GM18870 (cell line): ENCODE measurements around the gene FXYD6.
"Not testable (repeated sequence)": the region's sequence is repeated elsewhere in the genome, so short reads cannot be mapped to it uniquely, and the experiment has no call there.

ENCODE experiments used
- ATAC-seq: cut with Tn5 transposase; IDR thresholded peaks from one replicate; pipeline ENCODE4 v1.9.1; 2021; ENCODE audit warnings: moderate library complexity; ENCODE audit not compliant: unreplicated experiment

FXYD6 gene

GRCh38 chr11:117871784-117872183 lies 4.7 kb downstream of the FXYD6 start:
- no peak for ATAC-seq

GRCh38 chr11:117871160-117871559 lies 5.3 kb downstream of the FXYD6 start:
- ATAC-seq = no peak

- ATAC-seq = no peak
These were observed 6.1 kb downstream of the FXYD6 start for GRCh38 chr11:117870103-117870952.

DNA sequence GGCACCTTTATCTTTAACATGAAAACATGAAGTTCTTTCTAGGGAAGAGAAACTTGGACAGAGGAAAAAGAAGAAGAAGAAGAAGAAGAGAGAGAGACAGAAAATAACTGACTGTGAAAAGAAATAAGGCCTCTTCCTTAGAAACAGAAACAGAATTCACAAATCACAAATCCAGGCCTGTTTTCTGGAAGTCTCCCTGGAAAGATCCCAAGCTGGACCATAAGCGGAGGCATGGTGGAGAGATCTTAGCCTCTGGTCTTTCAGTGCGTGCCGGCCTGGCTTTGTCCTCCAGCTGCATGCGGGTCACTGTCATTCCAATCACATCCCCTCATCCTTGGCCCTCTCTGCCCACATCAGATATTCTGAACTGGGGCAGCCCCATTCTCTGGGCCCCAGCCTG lies 6.9 kb downstream of the FXYD6 start:
- ATAC-seq = no peak

- ATAC-seq = no peak
These were observed 7.5 kb downstream of the FXYD6 start for GRCh38 chr11:117868815-117869561.

DNA sequence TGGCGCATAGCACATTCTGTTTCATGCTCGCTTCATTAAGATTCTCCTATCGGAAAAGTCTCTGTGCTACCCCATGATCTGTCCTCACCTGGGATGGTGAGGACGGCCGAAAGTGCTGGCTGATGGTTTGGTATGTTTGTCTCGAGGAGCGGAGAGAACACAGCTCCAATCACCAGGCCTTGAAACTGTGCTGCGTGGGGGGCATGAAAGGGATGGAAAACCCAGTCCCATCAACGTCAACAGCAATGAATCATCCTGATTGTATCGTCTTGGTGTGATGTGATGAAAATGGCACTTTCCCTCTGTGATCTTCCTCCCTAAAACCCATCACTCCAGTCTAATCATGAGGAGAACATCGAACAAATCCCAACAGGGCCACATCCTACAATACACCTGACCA lies 8.4 kb downstream of the FXYD6 start:
- ATAC-seq = no peak

DNA sequence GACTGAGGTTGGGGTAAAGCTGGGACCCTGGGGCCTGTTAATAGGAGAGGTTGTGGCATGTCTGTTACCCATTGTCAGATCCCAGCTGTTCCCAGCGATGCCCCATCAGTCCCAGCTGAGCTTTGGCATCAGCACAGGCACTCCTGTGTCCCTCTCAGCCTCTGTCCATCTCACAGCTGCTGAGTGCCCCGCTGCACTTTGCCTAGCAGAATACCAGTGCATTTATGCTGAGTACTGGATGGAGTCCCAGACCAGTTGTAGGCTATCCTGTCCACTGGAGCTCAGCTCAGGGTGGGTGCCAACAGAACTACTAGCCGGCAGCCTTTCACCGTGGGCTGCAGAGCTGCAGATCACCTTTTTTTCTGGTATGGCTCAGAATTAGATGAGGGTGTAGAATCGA lies 9.9 kb downstream of the FXYD6 start:
- ATAC-seq = no peak

DNA sequence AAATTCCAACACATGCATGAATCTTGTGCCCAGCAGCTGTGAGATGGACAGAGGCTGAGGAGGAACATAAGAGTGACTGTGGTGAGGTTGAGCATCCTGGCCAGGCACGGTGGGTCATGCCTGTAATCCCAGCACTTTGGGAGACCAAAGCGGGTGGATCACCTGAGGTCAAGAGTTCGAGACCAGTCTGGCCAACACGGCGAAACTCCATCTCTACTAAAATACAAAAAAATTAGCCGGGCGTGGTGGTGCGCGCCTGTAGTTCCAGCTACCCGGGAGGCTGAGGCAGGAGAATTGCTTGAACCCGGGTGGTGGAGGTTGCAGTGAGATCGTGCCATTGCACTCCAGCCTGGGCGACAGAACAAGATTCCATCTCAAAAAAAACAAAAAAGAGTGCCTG lies 10.9 kb downstream of the FXYD6 start:
- ATAC-seq = not testable (repeated sequence)

- no peak for ATAC-seq
These were observed 13.1 kb downstream of the FXYD6 start for GRCh38 chr11:117863383-117863782.

- ATAC-seq = no peak
These were observed 13.7 kb downstream of the FXYD6 start for GRCh38 chr11:117862753-117863152.

GRCh38 chr11:117862019-117862725 lies 14.3 kb downstream of the FXYD6 start:
- no peak for ATAC-seq

DNA sequence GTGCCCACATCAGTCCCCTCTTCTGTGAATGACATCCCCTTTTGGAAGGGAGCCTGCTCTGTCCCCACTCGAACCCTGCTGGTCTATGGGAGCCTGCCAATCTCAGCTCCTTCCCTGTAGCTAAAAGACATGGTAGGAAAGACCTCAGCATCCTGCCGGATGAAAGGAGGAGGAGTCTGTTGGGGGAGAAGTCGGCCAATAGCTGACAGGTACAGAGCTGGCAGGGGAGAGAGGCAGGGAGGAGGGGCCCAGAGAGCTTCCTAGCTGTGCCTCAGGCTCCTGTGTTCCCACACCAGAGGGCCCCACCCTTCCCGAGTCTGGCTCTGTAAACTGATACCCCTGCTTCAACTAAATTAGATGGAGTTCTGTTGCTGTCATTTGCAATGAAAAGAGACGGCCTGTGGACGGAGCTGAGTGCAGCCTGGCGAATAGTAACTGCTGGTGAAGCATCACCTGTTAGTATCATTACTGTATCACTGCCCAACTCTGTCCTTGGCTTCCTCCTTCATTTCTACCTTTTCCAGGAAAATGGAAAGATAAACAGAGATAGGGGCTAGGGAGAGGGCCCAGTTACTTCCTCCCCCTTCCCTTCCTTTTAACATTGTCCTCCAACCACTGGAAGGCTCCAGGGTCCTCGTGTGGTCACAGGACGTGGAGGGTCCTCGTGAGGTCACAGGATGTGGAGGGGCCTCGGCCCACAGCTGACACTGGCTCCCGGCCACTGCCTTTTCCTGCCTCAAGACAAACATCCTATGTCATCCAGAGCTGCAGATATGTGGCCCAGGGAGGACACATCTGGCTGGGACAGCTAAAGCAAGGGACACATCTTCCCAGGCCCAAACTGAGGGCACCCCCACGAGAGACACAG lies 15.1 kb downstream of the FXYD6 start:
- ATAC-seq = no peak

GRCh38 chr11:117860139-117860538 lies 16.3 kb downstream of the FXYD6 start:
- no peak for ATAC-seq

GRCh38 chr11:117859488-117860112 lies 16.9 kb downstream of the FXYD6 start:
- no peak for ATAC-seq

DNA sequence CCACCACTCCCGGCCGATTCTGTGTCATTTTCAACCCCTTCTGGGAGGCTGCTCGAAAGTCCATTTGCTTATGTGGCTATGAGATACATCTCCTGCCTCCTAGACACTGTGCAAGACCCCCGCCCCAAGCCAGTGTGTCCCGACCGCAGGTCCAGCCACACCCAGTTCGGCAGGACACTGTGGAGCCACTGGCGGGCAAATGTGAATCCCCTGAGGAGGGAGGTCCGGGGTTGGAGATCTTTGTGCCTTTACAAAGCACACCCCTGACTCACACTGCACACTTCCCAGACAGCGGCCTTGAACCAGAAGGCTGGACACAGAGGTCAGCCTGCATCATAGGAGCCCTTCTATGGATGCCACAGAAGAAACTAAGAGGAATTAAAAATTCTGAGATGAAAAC lies 17.4 kb downstream of the FXYD6 start:
- no peak for ATAC-seq

- no peak for ATAC-seq
These were observed 18.6 kb downstream of the FXYD6 start for GRCh38 chr11:117857734-117858414.

DNA sequence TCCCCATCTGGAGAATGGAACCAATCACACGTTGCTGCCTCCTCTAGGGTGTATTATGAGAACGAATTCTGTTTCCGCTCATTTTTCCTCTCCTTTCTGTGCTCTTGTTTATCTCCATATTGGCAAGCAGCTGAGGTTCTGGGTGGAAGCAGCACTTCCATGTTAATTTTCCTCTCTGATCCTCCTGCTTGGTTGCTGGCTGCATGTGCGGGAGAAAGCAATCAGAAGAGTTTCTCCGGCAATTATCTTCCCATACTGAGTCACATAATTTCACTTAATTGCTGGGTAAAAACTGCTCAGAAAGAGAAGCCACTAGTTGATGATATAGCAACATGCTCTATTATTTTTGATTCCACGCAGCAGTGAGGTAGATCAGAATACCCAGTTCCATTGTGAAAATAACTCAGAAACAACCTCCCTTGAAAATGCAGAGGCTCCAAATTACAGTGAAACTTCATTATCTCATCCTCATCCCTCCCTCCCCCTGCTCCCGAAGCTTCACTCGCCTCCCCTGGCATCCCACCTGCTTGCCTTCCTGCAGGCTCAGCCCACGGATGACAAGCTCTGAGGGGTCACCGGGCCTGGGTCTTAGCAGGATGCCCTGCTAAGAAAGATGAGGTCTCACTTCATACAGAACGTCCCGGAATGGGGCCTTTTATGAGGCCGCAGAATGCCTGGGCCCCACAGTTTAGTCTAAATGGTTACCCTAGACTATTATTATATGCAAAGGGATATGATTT lies 20.4 kb downstream of the FXYD6 start:
- no peak for ATAC-seq

GRCh38 chr11:117855186-117855845 lies 21.1 kb downstream of the FXYD6 start:
- no peak for ATAC-seq
